Measurements from ENCODE around the gene PTX3.

PTX3 gene

GRCh38 chr3:157436583-157437291 lies at the start of gene PTX3:
TSS of gene PTX3 (plus strand) at chr3:157436850. CDS start at chr3:157436934, 84 bp downstream.
- DNase-seq, result no peak

- no peak for DNase-seq
These were observed 48.8 kb upstream of the PTX3 start for GRCh38 chr3:157387708-157388435.

DNA sequence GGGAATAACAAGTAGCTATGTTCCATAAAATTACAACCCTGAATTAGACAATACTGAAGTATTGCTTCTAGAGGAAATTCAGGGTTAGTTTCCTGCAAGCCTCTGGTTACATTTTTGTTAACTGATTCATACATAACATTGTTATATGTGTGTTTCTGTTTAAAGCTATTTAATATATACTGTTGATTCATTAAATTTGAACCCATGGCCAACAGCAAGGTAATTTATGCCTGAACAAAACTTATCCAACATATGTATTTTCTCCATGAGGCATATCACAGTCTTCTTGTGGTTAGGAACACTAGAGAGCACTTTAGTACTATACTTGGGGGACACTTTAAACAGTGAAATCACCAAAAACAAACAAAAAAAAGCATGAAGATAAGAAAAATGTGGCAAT lies 47.7 kb upstream of the PTX3 start:
- DNase-seq, result no peak

DNA sequence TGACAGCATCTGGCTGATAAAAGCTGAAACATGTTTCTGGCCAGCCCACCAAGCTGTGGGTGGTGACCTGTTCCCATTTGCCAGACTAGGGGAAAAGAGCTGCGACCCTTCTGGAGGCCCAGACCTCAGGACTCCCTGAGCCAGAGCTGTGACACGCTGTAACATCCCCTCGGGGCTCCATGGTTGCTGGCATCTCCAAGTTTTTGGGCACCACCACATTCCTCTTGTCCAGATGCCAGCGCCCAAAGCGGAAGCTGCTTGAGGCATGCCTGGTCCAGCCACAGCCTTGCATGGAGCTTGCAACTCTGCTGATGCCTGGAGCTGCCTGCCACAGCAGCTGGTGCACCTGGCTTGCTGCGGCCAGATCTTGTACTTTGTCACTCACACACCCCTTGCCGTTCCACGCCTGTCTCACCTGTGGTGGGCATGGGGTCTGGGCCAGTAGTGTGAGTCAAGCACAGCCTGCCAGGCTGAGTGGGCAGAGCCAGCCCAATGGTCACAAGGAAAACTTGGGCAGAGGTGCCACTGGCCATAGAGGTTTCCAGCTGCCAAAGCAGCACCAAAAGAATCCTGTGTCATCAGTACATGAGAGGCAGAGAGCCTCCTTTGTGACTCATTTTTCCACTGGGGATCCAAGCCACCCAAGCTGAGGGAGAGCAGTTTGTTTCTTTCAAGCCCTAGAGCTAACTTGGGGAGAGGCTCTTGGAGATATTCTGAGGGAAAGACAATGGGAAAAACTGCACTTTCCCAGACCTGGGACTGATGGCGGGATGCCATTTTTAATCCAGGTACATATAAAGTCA lies 45.7 kb upstream of the PTX3 start:
- DNase-seq, result no peak

DNA sequence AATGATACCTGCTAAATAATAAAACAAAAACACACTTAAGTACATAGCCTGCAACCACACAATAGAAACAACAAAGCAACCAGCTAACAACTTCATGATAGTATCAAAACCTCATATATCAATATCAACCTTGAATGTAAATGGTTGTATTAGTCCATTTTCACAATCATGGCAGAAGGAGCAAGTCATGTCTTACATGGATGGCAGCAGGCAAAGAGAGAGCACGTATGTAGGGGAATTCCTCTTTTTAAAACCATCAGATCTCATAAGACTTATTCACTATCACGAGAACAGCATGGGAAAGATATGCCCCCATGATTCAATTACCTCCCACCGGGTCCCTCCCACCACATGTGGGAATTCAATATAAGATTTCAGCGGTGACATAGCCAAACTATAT lies 44.5 kb upstream of the PTX3 start:
- no peak for DNase-seq

DNA sequence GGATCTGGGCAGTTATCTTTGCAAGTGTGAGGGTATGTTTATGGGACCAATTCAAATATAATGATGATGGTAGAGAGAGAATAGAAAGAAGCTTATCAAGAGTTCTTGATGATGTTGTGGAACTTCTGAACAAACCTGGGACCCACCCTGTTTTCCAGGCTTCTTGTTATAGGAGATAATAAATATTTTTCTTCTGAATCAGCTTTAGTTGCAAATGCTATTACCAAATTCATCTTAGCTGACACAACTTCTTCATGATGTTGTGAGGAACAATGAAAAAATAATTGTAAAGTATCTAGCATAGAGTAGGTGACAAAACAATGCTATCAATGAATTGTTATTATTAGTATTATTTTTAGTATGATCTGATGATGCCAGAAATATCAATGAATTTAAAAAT lies 43.5 kb upstream of the PTX3 start:
- no peak for DNase-seq

DNA sequence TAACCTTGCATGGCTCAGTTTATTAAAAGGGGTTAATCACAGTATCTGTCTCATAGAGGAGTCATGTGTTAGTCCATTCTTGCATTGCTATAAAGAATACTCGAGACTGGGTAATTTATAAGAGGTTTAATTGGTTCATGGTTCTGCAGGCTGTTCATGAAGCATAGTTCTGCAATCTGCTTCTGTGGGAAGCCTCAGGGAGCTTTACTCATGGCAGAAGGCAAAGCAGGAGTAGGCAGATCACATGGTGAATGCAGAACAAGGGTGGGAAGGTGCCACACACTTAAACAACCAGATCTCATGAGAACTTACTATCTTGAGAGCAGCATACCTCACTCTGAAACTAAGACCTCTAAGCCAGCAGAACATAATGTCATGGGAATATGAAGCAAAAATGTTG lies 42.2 kb upstream of the PTX3 start:
- DNase-seq, result no peak

- DNase-seq, result no peak
These were observed 38.1 kb upstream of the PTX3 start for GRCh38 chr3:157398598-157398997.

DNA sequence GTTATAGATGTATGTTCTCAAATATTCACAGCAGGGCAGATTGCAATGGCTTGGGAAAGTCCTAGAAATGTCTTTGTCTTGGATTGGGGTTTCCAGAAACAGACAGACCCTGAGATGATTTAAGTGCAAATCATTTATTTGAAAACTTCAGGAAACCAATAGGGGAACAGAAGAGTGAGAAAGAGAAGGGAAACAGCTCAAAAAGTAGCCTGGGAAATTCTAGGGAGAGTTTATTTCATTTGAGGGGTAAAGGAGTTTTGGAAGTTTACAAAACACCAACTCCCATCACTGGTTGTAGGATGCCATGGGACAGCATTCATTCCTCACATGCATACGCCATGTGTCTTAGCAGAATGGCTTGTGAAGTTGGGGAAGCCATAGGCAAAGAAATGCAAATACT lies 32.3 kb upstream of the PTX3 start:
- no peak for DNase-seq

- DNase-seq, result no peak
These were observed 31.2 kb upstream of the PTX3 start for GRCh38 chr3:157405457-157405856.

- DNase-seq, result no peak
These were observed 30.3 kb upstream of the PTX3 start for GRCh38 chr3:157406394-157406793.

- no peak for DNase-seq
These were observed 28.9 kb upstream of the PTX3 start for GRCh38 chr3:157407769-157408168.

DNA sequence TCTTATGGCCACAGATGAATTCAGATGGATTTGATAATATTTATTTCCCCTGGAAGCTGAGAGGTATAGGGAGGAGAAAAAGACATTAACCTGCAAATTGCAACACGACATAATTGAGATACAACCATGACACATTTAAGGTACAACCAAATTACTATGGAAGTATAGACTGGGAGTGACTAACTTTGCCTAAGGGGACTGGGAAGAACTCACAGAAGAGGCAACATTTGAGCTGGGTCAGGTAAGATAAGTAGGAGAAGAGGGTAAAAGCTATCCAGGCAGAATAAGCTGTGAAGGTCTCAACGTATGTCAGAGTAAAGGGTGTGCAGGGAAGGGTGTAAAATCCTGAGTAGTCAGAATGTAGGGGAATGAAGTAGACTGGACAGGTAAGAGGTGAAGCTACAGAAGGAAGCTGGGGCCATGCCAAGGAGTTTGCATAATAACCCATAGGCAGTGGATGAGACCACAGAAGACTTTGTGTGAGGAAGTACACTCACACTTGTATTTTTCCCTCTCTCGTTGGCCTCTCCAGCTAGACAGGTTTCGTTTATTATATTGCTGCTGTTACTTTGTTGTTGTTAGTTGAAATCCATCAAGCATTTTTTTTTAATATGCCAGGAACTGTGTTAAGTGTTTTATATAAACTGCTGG lies 28.0 kb upstream of the PTX3 start:
- DNase-seq, result no peak

DNA sequence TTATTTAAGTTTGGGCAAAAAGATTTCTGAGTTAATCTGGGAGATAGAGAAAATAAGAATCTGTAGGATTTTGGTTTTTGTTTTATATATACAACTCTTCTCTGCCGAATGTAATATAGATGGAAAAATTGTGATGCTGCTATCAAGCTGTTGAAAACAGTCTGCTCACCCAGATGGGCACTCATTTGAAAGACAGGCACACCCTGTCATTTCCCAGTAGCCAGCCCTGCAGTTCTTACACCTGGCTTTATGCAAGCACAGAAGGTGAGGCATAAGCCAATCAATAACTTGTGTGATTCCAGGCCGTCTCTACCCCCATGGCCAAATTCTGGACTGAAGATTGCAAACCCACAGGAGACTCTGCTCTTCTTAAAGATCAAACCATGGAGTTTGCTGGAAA lies 27.1 kb upstream of the PTX3 start:
- no peak for DNase-seq

GRCh38 chr3:157410945-157411344 lies 25.7 kb upstream of the PTX3 start:
- no peak for DNase-seq

- peak; percentile 98 for DNase-seq
These were observed 24.3 kb upstream of the PTX3 start for GRCh38 chr3:157412323-157412855.

DNA sequence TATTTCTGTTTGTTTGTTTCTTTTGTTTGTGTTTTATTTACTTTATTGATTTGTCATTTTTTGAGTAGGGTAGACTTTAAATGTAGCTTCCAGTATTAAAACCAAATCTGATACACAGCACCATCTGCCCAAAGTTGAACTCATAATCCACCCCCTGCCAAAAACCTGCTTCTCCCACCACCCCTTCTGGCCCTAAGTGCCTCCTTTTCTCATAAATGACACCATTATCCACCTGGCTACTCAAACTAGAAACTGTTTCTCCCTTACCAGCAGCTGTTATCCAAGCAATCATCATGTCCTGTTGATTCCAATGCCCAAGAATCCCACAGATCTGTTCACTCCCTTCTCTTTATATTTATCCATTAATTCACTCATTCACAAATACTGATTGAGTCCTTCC lies 21.8 kb upstream of the PTX3 start:
- peak; percentile 98 for DNase-seq

GRCh38 chr3:157416347-157417087 lies 20.1 kb upstream of the PTX3 start:
- DNase-seq, result no peak

- no peak for DNase-seq
These were observed 19.4 kb upstream of the PTX3 start for GRCh38 chr3:157417247-157417646.

DNA sequence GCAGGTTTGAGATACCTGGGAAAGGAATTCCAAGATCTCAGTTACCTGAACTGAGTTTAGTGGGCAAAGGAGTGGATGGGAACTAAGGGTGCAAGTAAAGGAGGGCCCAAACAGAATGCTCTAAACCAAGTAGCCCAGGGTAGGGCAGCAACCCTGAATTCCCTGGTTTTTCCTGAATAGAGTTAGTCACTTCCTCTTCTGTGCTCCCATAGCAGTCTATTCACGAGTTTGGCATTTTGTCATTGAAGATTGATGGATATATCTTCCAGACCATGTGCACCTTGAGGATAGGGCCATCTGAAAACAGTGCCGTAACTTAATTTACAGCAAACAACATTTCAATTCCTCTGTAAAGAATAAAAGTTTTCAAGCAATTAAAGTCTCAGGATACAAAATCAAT lies 18.5 kb upstream of the PTX3 start:
- DNase-seq, result no peak

- DNase-seq, result no peak
These were observed 16.0 kb upstream of the PTX3 start for GRCh38 chr3:157420606-157421130.

DNA sequence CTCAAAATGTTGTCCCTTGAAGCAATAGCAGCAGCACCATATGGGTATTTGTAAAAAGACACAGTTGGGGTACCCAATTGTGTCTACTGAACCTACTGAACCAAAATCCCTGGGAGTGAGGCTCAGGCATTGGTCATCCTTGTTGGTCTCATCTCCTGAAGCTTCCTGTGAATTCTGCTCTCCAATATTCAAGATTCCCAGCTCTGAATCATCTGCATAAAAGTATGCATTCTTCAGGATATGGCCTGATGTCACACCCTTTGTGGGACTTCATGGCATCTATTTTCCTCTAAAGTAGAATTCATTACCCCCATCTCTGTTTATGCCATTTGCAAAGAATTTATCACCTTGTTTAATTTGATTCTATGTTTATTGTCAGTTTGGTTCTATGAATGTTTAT lies 13.3 kb upstream of the PTX3 start:
- DNase-seq, result no peak

Data from NCI-H524 treated with DMSO at 0.1 percent for 48 hours (cell line).